Nephron (organoid): Measurements from ENCODE around the gene VAMP8.
"Not testable (repeated sequence)": the region's sequence is repeated elsewhere in the genome, so short reads cannot be mapped to it uniquely, and the experiment has no call there.

ENCODE experiments used
- H3K27ac Mint-ChIP-seq, 3 experiments: 2 replicates each; pipeline ENCODE4 v1.8.0; 2020; ENCODE audit warnings: mixed read lengths in 3 of 3, mild to moderate bottlenecking in 2 of 3, moderate library complexity in 1 of 3
- H3K27me3 Mint-ChIP-seq: 2 replicates; pipeline ENCODE4 v1.8.0; 2021; ENCODE audit warnings: low read depth, mild to moderate bottlenecking, moderate library complexity, mixed read lengths
- H3K36me3 Mint-ChIP-seq: 2 replicates; pipeline ENCODE4 v1.8.0; 2020; ENCODE audit warnings: low read depth, mixed read lengths
- H3K4me1 Mint-ChIP-seq: 2 replicates; pipeline ENCODE4 v1.8.0; 2020; ENCODE audit warnings: mixed read lengths
- H3K4me3 Mint-ChIP-seq, 3 experiments: 2 replicates each; pipeline ENCODE4 v1.8.0; 2020; ENCODE audit warnings: mild to moderate bottlenecking in 3 of 3, mixed read lengths in 3 of 3, moderate library complexity in 2 of 3
- H3K9me3 Mint-ChIP-seq: 2 replicates; pipeline ENCODE4 v1.8.0; 2020; ENCODE audit warnings: mixed read lengths
- TF ChIP-seq, protein P1 (sequence below), 3 experiments: fragments of 200-600 bp; sonication (generic); IDR thresholded peaks; one replicate each; pipeline ENCODE4 v1.5.0; 2021; ENCODE audit warnings: antibody characterized with exemption in 3 of 3; ENCODE audit not compliant: unreplicated experiment in 3 of 3

The VAMP8 gene

DNA sequence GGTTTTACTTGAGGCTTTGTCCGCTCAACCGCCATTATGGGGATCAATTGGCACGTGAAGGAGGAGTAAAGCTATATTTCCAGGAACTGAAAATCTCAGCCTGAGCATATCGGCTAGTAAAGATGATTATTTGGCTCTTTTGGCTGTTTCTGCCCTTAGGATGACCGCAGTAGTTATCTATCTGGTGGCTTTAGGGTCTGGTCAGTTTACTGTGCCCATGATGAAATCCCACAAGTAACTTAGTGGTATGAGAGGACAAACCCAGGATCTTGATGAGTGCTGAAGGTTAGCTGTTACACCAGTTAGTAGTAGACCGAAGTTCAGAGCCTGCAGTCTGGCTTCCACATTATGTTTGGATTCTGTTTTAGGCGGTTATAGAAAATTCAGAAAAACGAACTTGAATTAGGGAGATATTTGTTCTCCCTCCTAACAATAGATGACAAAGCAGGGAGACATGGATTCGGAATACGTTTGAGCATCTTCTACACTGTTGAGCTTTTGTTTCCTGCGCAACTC, 37.2 kb upstream of the VAMP8 start:
- H3K27me3 Mint-ChIP-seq = no peaks in the 10 kb centered on the region
- peak overlapping the region; percentile 94 to 99 (median 96) for H3K4me3 Mint-ChIP-seq
- peaks cover 67% of the 10 kb centered on the region for H3K4me1 Mint-ChIP-seq
- H3K27ac Mint-ChIP-seq = peak overlapping the region; percentile 97 to 100 (median 98)
- peaks cover 50% of the 10 kb centered on the region for H3K36me3 Mint-ChIP-seq
- TF ChIP-seq, protein P1, sequence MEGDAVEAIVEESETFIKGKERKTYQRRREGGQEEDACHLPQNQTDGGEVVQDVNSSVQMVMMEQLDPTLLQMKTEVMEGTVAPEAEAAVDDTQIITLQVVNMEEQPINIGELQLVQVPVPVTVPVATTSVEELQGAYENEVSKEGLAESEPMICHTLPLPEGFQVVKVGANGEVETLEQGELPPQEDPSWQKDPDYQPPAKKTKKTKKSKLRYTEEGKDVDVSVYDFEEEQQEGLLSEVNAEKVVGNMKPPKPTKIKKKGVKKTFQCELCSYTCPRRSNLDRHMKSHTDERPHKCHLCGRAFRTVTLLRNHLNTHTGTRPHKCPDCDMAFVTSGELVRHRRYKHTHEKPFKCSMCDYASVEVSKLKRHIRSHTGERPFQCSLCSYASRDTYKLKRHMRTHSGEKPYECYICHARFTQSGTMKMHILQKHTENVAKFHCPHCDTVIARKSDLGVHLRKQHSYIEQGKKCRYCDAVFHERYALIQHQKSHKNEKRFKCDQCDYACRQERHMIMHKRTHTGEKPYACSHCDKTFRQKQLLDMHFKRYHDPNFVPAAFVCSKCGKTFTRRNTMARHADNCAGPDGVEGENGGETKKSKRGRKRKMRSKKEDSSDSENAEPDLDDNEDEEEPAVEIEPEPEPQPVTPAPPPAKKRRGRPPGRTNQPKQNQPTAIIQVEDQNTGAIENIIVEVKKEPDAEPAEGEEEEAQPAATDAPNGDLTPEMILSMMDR (IDR thresholded peaks at IDR 0.05; ENCODE audit: unreplicated experiment in 3 of 3) = no peak
- no peaks in the 10 kb centered on the region for H3K9me3 Mint-ChIP-seq

GRCh38 chr2:85541262-85541661, 36.1 kb upstream of the VAMP8 start:
- Mint-ChIP-seq H3K36me3 (peaks cover 58% of the 10 kb centered on the region), H3K4me1 (peaks cover 64% of the 10 kb centered on the region), H3K27me3 (no peaks in the 10 kb centered on the region), H3K4me3 (peak overlapping the region; percentile 94 to 99 (median 96)), H3K27ac (peak overlapping the region in 1 of 3 experiments; percentile 100), H3K9me3 (no peaks in the 10 kb centered on the region)
- TF ChIP-seq, protein P1 (IDR thresholded peaks at IDR 0.05; ENCODE audit: unreplicated experiment in 3 of 3) = no peak

DNA sequence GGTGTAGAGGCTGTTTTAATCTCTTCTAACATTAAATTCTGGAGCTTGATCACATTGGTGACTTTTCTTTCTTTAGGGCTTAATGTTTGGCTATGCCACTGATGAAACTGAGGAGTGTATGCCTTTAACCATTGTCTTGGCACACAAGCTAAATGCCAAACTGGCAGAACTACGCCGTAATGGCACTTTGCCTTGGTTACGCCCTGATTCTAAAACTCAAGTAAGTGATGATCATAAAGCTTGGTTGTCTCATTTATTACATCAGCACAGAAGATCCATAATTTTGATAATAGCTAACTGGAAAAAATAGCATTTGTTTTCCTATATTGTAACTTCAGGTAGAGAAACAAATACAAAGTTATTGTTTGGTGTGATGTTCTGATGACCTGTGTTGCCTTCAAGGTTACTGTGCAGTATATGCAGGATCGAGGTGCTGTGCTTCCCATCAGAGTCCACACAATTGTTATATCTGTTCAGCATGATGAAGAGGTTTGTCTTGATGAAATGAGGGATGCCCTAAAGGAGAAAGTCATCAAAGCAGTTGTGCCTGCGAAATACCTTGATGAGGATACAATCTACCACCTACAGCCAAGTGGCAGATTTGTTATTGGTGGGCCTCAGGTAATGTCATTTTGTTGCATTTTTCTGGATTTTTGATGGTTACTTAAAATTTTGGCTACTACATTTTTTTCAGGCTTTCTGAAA, 35.5 kb upstream of the VAMP8 start:
- peaks cover 64% of the 10 kb centered on the region for H3K36me3 Mint-ChIP-seq
- H3K4me1 Mint-ChIP-seq = peaks cover 57% of the 10 kb centered on the region
- H3K27me3 Mint-ChIP-seq = no peaks in the 10 kb centered on the region
- TF ChIP-seq, protein P1 (IDR thresholded peaks at IDR 0.05; ENCODE audit: unreplicated experiment in 3 of 3) = no peak
- H3K9me3 Mint-ChIP-seq = no peaks in the 10 kb centered on the region
- H3K27ac Mint-ChIP-seq = peak overlapping the region in 2 of 3 experiments; percentile 11 to 21
- H3K4me3 Mint-ChIP-seq = peak overlapping the region; percentile 94 to 99 (median 96)

- Mint-ChIP-seq H3K4me3 (peak overlapping the region; percentile 34 to 94 (median 47)), H3K27ac (peak overlapping the region; percentile 11 to 25 (median 21)), H3K4me1 (peaks cover 49% of the 10 kb centered on the region), H3K9me3 (no peaks in the 10 kb centered on the region), H3K27me3 (no peaks in the 10 kb centered on the region), H3K36me3 (peaks cover 72% of the 10 kb centered on the region)
- TF ChIP-seq, protein P1 (IDR thresholded peaks at IDR 0.05; ENCODE audit: unreplicated experiment in 3 of 3) = no peak
Measured at GRCh38 chr2:85542777-85543176, 34.6 kb upstream of the VAMP8 start.

GRCh38 chr2:85544254-85544691, 33.1 kb upstream of the VAMP8 start:
- peak overlapping the region; percentile 18 to 76 (median 46) for H3K27ac Mint-ChIP-seq

GRCh38 chr2:85544915-85545779, 32.2 kb upstream of the VAMP8 start:
- H3K4me3 Mint-ChIP-seq, H3K27me3 Mint-ChIP-seq, H3K27ac Mint-ChIP-seq, H3K9me3 Mint-ChIP-seq: not testable (repeated sequence)
- Mint-ChIP-seq H3K4me1 (peaks cover 57% of the 10 kb centered on the region), H3K36me3 (peaks cover 83% of the 10 kb centered on the region)

More at GRCh38 chr2:85544254-85544691, 33.1 kb upstream of the VAMP8 start:
- H3K36me3 Mint-ChIP-seq = peaks cover 79% of the 10 kb centered on the region
- peak overlapping the region; percentile 18 to 47 (median 24) for H3K4me3 Mint-ChIP-seq
- not testable (repeated sequence) for H3K9me3 Mint-ChIP-seq, H3K27me3 Mint-ChIP-seq
- peaks cover 54% of the 10 kb centered on the region for H3K4me1 Mint-ChIP-seq
